ENCODE measurements around the gene TOLLIP.
"Not testable (repeated sequence)": the region's sequence is repeated elsewhere in the genome, so short reads cannot be mapped to it uniquely, and the experiment has no call there.

GRCh38 chr11:1246301-1246700 lies 63.1 kb downstream of the TOLLIP start:
- TF ChIP-seq CTCF, POLR2A (IDR thresholded peaks at IDR 0.05): not testable (repeated sequence)

Measured in body of pancreas (tissue), 4 donors.